Measurements from ENCODE around the gene NUTF2. TPM values are rescaled to one million over a fixed set of nuclear protein-coding genes. Genes with fewer than 3 reads are reported as not detected.
A peak's percentile ranks its signal among the peaks of the same experiment; 100 is the strongest.

The NUTF2 gene
- total RNA-seq, 1 donor from 2014 or later, result 131 TPM

DNA sequence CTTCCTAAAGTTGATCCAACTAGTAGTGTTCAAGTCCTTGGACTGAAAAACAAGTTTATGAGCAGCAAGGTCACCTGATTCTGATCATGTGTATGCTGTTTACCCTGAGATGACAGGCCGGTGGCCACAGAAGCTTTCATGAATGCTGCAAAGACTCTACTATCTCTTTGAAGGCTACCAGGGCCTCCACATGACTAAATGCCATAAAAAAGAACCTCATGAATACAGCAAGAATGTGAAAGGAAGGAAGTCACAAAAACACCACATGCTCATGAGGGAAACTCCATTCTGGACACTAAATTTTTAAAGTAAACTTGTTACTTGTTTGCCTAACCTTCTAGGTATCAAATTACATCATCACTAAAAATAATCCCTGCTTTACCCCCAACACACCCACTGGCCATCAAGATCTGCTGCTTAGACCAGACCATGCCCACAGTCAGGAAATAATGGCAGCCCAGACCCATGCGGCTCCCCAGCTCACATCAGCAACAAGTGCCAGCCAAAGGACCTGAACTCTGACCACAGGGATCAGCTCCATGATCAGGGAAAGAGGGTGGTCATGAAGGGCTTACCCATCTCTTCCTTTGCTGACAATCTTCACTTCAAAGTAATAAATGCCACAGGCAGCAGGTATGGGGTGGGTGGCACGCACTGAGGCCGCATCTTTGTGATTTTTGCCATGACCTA, 41.7 kb upstream of the NUTF2 start:
- H3K27ac ChIP-seq, result peak overlapping the region; percentile 89
- intact Hi-C loops (cut with DNase I), result no loop called here

DNA sequence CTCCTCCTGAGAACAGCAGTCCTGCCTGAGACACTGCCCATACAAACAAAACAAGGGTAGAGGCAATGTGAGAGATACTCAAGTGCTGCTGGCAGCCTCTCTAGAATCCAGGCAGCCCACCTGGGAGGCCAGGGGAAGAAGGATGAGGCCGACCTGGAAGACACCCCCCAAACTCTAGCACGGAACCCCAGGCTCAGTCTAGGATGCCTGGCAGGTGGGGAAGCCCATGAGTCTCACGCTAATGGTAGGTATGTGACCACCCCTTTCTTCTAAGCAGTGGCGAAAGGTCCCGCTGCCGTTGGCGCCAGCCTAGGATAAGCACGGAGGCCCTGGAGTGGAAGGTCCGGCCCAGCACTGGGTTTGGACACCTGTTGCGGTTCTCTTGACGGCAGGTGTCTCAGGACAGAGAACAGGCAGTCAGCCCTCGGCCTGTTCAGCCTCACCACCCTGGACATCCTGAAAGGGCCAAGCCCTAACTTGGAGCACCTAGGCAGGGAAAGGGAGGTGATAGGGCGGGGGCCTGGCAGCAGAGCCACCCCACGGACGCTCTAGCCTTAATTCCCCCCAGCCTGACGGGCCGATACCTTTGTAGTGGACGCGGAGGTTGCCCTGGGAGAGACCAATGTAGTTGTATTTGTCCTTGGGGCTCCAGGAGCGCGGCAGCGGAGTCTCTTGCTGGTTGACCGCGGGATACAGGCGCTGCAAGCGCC, 40.9 kb upstream of the NUTF2 start:
- peaks cover 50% of the 10 kb centered on the region for H3K4me1 ChIP-seq
- intact Hi-C loops (cut with DNase I), result no loop called here
- TF ChIP-seq, protein P1, sequence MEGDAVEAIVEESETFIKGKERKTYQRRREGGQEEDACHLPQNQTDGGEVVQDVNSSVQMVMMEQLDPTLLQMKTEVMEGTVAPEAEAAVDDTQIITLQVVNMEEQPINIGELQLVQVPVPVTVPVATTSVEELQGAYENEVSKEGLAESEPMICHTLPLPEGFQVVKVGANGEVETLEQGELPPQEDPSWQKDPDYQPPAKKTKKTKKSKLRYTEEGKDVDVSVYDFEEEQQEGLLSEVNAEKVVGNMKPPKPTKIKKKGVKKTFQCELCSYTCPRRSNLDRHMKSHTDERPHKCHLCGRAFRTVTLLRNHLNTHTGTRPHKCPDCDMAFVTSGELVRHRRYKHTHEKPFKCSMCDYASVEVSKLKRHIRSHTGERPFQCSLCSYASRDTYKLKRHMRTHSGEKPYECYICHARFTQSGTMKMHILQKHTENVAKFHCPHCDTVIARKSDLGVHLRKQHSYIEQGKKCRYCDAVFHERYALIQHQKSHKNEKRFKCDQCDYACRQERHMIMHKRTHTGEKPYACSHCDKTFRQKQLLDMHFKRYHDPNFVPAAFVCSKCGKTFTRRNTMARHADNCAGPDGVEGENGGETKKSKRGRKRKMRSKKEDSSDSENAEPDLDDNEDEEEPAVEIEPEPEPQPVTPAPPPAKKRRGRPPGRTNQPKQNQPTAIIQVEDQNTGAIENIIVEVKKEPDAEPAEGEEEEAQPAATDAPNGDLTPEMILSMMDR (IDR thresholded peaks at IDR 0.05), result no peak
- TF ChIP-seq POLR2AphosphoS5 (IDR thresholded peaks at IDR 0.05; ENCODE audit: insufficient read depth in 1 of 2, low read depth in 1 of 2) (no peak), POLR2A (IDR thresholded peaks at IDR 0.05) (no peak)

More for the DNA sequence above, 41.7 kb upstream of the NUTF2 start:
- H3K36me3 ChIP-seq, result peaks cover 0 to 7% of the 10 kb centered on the region in 2 donors
- H3K27me3 ChIP-seq, result no peaks in the 10 kb centered on the region
- no peak for DNase-seq (ENCODE audit: extremely low spot score in 2 of 2)
- peak overlapping the region; percentile 99 to 100 for H3K4me3 ChIP-seq
- no peak for TF ChIP-seq POLR2AphosphoS5 (IDR thresholded peaks at IDR 0.05; ENCODE audit: insufficient read depth in 1 of 2, low read depth in 1 of 2)
- no peak for TF ChIP-seq POLR2A (IDR thresholded peaks at IDR 0.05)
- TF ChIP-seq, protein P1 (IDR thresholded peaks at IDR 0.05), result no peak
- peaks cover 59% of the 10 kb centered on the region for H3K4me1 ChIP-seq
- H3K9me3 ChIP-seq, result no peaks in the 10 kb centered on the region

DNA sequence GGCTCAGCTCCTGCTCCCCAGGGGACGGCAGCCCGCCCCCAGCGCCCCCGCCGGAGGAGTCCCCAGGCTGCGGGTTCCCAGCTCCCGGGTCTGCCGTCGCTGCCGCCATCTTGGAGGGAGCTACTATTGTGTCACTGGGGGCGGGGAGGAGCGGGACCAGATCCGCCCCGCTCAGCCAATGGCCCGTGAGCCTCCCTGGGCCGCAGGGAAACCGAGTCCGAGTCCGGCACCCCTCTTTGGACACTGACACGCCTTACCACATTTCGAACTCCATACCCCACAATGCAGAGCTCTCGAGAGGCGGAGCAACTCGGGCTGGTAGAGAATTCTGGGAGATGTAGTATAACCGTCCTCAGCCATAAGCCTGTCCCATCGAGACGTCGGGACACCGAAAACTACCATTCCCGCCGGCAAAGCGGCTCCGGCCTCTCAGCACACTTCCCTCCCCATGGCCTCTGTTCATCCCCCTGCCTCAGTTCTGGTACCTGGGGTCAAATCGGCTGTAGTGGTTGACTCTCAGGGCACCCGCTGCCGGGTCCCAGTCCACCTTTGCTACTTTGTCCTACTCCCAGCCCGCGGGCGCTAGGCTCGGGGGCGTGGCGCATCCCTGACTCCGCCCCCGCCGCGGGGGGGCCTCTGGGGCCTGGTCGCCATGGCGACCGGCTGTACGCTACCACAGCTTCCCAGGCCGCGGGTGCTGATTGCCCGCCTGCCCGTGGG, 40.1 kb upstream of the NUTF2 start, which contains the start of the genes RANBP10 and TSNAXIP1:
RANBP10 (minus strand) TSS at position 133 of the 720 bp plus-strand sequence; CDS start at position 109, 24 bp downstream.
TSNAXIP1 (plus strand) TSS at position 462 of the 720 bp plus-strand sequence. CDS start 261 bp downstream, outside the sequence.
- no peaks in the 10 kb centered on the region for H3K27me3 ChIP-seq
- peak within 1 kb of the TSS; percentile 89 for H3K27ac ChIP-seq
- H3K9me3 ChIP-seq, result no peaks in the 10 kb centered on the region
- intact Hi-C loops (cut with DNase I), result no loop called here
- TF ChIP-seq POLR2AphosphoS5 (IDR thresholded peaks at IDR 0.05; ENCODE audit: insufficient read depth in 1 of 2, low read depth in 1 of 2) (peak; percentile 91 to 95), POLR2A (IDR thresholded peaks at IDR 0.05) (peak in 1 of 2 donors; percentile 80)
- TF ChIP-seq, protein P1 (IDR thresholded peaks at IDR 0.05), result no peak
- peaks cover 45% of the 10 kb centered on the region for H3K4me1 ChIP-seq
- peaks cover 0 to 7% of the 10 kb centered on the region in 2 donors for H3K36me3 ChIP-seq
- peak; percentile 98 to 99 for DNase-seq (ENCODE audit: extremely low spot score in 2 of 2)
- H3K4me3 ChIP-seq, result peak within 1 kb of the TSS; percentile 99 to 100

More for the DNA sequence above, 40.9 kb upstream of the NUTF2 start:
- peaks cover 0 to 7% of the 10 kb centered on the region in 2 donors for H3K36me3 ChIP-seq
- H3K27me3 ChIP-seq, result no peaks in the 10 kb centered on the region
- peak overlapping the region; percentile 89 for H3K27ac ChIP-seq
- DNase-seq (ENCODE audit: extremely low spot score in 2 of 2), result peak in 1 of 2 donors; percentile 89
- H3K9me3 ChIP-seq, result no peaks in the 10 kb centered on the region
- H3K4me3 ChIP-seq, result peak overlapping the region; percentile 99 to 100

DNA sequence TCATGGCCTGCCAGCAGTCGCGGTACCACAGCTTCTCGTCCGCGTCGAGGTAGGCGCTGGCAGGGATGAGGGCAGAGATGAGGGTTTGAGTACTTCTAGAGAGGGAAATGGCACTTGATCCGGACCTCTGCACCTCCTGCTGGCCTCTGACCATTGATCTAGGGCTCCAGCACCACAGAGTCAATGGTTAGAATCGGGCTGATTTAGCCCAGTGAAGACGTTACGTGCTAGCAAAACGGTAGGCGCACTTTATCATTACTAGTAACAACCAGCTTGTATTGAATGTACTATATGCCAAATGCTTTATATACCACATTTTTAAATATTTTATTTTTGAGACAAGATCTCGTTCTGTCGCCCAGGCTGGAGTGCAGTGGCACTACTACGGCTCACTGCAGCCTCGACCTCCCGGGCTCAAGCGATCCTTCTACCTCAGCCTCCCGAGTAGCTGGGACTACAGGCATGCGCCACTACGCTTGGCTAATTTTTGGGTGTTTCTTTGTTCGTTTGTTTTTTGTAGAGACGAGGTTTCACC, 39.5 kb upstream of the NUTF2 start:
- Histone ChIP-seq H3K4me3 (peak overlapping the region; percentile 99 to 100), H3K27me3 (no peaks in the 10 kb centered on the region), H3K36me3 (peaks cover 0 to 7% of the 10 kb centered on the region in 2 donors), H3K9me3 (no peaks in the 10 kb centered on the region), H3K4me1 (peaks cover 39% of the 10 kb centered on the region), H3K27ac (peak overlapping the region; percentile 89)
- TF ChIP-seq POLR2AphosphoS5 (IDR thresholded peaks at IDR 0.05; ENCODE audit: insufficient read depth in 1 of 2, low read depth in 1 of 2), result no peak
- TF ChIP-seq, protein P1 (IDR thresholded peaks at IDR 0.05), result no peak
- no peak for TF ChIP-seq POLR2A (IDR thresholded peaks at IDR 0.05)
- DNase-seq (ENCODE audit: extremely low spot score in 2 of 2), result no peak
- intact Hi-C loops (cut with DNase I), result no loop called here

Measured in vagina (tissue), 2 donors.